NCI-H2171 (cell line): Measurements from ENCODE around the gene SLC6A3.
A peak's percentile ranks its signal among the peaks of the same experiment; 100 is the strongest.
"Not testable (repeated sequence)": the region's sequence is repeated elsewhere in the genome, so short reads cannot be mapped to it uniquely, and the experiment has no call there.

ENCODE experiments used
- DNase-seq: peaks from one replicate; lab custom pipeline; 2025; lab: John Stamatoyannopoulos, UW

The SLC6A3 gene

GRCh38 chr5:1387059-1387755, 58.0 kb downstream of the SLC6A3 start:
- peak; percentile 52 for DNase-seq

GRCh38 chr5:1386274-1386717, 58.9 kb downstream of the SLC6A3 start:
- peak; percentile 43 for DNase-seq

- DNase-seq: peak; percentile 81
Observed at GRCh38 chr5:1385395-1386273, 59.6 kb downstream of the SLC6A3 start.

- no peak for DNase-seq
Observed at GRCh38 chr5:1384521-1384920, 60.7 kb downstream of the SLC6A3 start.

- DNase-seq: no peak
Observed at GRCh38 chr5:1383886-1384401, 61.3 kb downstream of the SLC6A3 start.

GRCh38 chr5:1383344-1383743, 61.9 kb downstream of the SLC6A3 start:
- DNase-seq: no peak

GRCh38 chr5:1382248-1382700, 63.0 kb downstream of the SLC6A3 start:
- no peak for DNase-seq

GRCh38 chr5:1381370-1382247, 63.6 kb downstream of the SLC6A3 start:
- no peak for DNase-seq

GRCh38 chr5:1380910-1381309, 64.3 kb downstream of the SLC6A3 start:
- no peak for DNase-seq

- no peak for DNase-seq
Observed at GRCh38 chr5:1380011-1380817, 65.0 kb downstream of the SLC6A3 start.

GRCh38 chr5:1378866-1379659, 66.2 kb downstream of the SLC6A3 start:
- DNase-seq: no peak

- no peak for DNase-seq
Observed at GRCh38 chr5:1378096-1378495, 67.1 kb downstream of the SLC6A3 start.

GRCh38 chr5:1376981-1377380, 68.3 kb downstream of the SLC6A3 start:
- DNase-seq: no peak

- no peak for DNase-seq
Observed at GRCh38 chr5:1375871-1376810, 69.1 kb downstream of the SLC6A3 start.

GRCh38 chr5:1374679-1375055, 70.6 kb downstream of the SLC6A3 start:
- no peak for DNase-seq

GRCh38 chr5:1374030-1374678, 71.1 kb downstream of the SLC6A3 start:
- no peak for DNase-seq

GRCh38 chr5:1371972-1372342, 73.3 kb downstream of the SLC6A3 start:
- DNase-seq: not testable (repeated sequence)

- no peak for DNase-seq
Observed at GRCh38 chr5:1371218-1371971, 73.8 kb downstream of the SLC6A3 start.
